ENCODE results near the gene KIAA0040.

The KIAA0040 gene

DNA sequence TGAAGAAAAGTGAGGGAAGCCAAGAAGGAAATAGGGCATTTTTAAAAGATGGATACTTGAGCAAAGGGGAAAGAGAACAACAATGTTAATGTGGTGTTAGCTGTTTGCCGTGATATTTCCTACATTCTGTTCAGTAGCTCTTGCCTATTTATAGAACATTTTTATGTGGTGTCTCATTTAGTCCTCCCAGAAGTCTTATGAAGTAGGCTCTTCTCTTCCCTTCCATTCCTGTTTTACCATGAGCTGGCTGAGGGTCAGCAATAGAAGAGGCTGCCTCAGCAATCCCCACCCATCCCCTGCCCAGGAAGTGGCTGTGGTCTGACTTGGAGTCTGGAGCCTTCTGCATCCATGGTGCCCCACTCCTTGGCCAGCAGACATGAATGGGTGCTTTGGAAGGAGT is 60.1 kb downstream of the KIAA0040 start:
- TF ChIP-seq, protein P1, sequence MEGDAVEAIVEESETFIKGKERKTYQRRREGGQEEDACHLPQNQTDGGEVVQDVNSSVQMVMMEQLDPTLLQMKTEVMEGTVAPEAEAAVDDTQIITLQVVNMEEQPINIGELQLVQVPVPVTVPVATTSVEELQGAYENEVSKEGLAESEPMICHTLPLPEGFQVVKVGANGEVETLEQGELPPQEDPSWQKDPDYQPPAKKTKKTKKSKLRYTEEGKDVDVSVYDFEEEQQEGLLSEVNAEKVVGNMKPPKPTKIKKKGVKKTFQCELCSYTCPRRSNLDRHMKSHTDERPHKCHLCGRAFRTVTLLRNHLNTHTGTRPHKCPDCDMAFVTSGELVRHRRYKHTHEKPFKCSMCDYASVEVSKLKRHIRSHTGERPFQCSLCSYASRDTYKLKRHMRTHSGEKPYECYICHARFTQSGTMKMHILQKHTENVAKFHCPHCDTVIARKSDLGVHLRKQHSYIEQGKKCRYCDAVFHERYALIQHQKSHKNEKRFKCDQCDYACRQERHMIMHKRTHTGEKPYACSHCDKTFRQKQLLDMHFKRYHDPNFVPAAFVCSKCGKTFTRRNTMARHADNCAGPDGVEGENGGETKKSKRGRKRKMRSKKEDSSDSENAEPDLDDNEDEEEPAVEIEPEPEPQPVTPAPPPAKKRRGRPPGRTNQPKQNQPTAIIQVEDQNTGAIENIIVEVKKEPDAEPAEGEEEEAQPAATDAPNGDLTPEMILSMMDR (conservative IDR thresholded peaks at IDR 0.05; ENCODE audit: low read depth, low read length): no peak
- no peak overlapping the region for H3K4me3 ChIP-seq (IDR thresholded peaks at IDR 0.05; ENCODE audit: insufficient read depth, low read depth, low read length)
- no peak overlapping the region for H3K27ac ChIP-seq
- H3K27me3 ChIP-seq (ENCODE audit: insufficient read depth, low read depth): no peaks in the 10 kb centered on the region
- no peaks in the 10 kb centered on the region for H3K36me3 ChIP-seq (ENCODE audit: insufficient read depth)
- peaks cover 6% of the 10 kb centered on the region for H3K4me1 ChIP-seq (ENCODE audit: low read depth, poor library complexity, severe bottlenecking)
- H3K9ac ChIP-seq: no peak overlapping the region
- no peak overlapping the region for H3K4me2 ChIP-seq
- H4K20me1 ChIP-seq (ENCODE audit: insufficient read depth): no peaks in the 10 kb centered on the region
- no peaks in the 10 kb centered on the region for H3K79me2 ChIP-seq (ENCODE audit: insufficient read depth, low read depth)
- H2AFZ ChIP-seq (ENCODE audit: low read depth): no peak overlapping the region

DNA sequence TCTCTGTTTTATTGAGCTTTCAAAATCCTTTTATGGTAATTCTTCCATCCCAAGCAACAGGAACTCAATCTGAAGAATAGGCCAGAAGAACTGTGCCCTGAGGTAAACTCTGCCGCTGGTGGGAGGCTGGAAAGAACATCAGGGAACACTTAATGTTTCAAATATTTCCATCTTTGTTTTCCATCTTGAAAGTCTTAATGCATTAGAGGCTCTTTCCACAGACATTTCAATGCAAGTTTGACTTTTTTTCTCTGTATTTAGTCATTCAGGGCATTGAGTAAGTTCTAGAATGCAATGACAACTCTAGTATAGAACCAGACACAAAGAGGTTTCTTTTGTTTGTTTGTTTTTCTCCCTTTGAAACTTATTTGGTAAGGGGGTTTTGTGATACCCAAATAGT is 61.5 kb downstream of the KIAA0040 start:
- Histone ChIP-seq H4K20me1 (ENCODE audit: insufficient read depth) (no peaks in the 10 kb centered on the region), H3K27ac (no peak overlapping the region), H2AFZ (ENCODE audit: low read depth) (no peak overlapping the region), H3K4me3 (IDR thresholded peaks at IDR 0.05; ENCODE audit: insufficient read depth, low read depth, low read length) (no peak overlapping the region), H3K36me3 (ENCODE audit: insufficient read depth) (no peaks in the 10 kb centered on the region), H3K27me3 (ENCODE audit: insufficient read depth, low read depth) (no peaks in the 10 kb centered on the region), H3K4me1 (ENCODE audit: low read depth, poor library complexity, severe bottlenecking) (peaks cover 6% of the 10 kb centered on the region), H3K79me2 (ENCODE audit: insufficient read depth, low read depth) (no peaks in the 10 kb centered on the region), H3K4me2 (no peak overlapping the region), H3K9ac (no peak overlapping the region)
- TF ChIP-seq, protein P1 (conservative IDR thresholded peaks at IDR 0.05; ENCODE audit: low read depth, low read length): no peak

DNA sequence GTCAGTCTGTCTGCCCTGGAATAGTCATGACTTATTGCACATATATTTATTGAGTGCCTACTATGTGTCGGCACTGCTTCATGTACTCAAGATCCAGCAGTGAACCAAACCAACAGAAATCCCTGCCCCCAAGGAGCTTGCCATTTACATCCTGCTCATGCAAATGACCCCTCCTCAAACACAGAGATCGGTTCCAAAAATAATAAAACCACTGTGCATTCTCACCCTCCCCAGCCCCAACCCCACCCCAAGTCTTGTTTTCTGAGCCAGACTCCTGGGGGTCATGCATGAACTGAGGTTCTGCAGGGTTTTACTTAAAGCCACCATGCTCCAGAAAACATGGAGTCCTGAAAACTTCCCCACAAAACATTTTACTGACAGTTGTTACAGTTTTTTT is 61.9 kb downstream of the KIAA0040 start:
- H3K4me3 ChIP-seq (IDR thresholded peaks at IDR 0.05; ENCODE audit: insufficient read depth, low read depth, low read length): no peak overlapping the region
- H3K4me1 ChIP-seq (ENCODE audit: low read depth, poor library complexity, severe bottlenecking): peaks cover 6% of the 10 kb centered on the region
- no peak overlapping the region for H3K4me2 ChIP-seq
- no peaks in the 10 kb centered on the region for H4K20me1 ChIP-seq (ENCODE audit: insufficient read depth)
- TF ChIP-seq, protein P1 (conservative IDR thresholded peaks at IDR 0.05; ENCODE audit: low read depth, low read length): no peak
- no peaks in the 10 kb centered on the region for H3K79me2 ChIP-seq (ENCODE audit: insufficient read depth, low read depth)
- H2AFZ ChIP-seq (ENCODE audit: low read depth): no peak overlapping the region
- no peak overlapping the region for H3K27ac ChIP-seq
- no peaks in the 10 kb centered on the region for H3K27me3 ChIP-seq (ENCODE audit: insufficient read depth, low read depth)
- H3K36me3 ChIP-seq (ENCODE audit: insufficient read depth): no peaks in the 10 kb centered on the region
- H3K9ac ChIP-seq: no peak overlapping the region

DNA sequence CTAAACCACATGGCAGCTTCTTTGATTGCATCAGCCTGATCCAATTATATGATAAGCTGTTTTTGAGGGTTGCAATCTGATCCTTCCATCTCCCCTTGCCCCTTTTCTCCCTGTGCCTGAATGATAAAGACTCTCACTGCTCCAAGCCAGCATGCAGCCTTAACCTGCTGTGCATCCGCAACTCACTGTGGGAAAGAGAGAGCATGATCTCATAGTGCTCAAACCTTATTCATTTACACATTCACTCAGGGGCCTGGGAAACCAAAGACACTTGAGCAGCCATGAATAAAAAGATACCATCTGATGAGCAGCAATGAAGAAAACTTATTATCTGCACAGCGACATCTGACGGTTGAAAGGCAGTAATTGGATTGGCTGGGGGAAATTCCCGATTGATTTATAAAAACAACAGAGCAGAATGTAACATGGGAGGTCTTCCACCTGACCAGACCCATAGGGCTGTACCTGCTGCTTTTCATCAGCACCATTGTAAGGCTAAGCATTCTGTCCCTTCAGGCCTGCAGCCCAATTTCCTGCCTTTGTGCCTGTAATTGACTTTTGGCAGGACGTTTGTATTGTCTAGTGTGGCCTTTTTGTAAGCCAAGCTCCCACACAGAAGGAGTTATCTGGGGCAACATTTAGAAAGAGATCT is 62.5 kb downstream of the KIAA0040 start:
- no peak overlapping the region for H3K4me3 ChIP-seq (IDR thresholded peaks at IDR 0.05; ENCODE audit: insufficient read depth, low read depth, low read length)
- 0 out of 2 replicates have a peak overlapping the region, but pooled peaks have one; percentile 6 for H2AFZ ChIP-seq (ENCODE audit: low read depth)
- H3K79me2 ChIP-seq (ENCODE audit: insufficient read depth, low read depth): no peaks in the 10 kb centered on the region
- no peaks in the 10 kb centered on the region for H3K36me3 ChIP-seq (ENCODE audit: insufficient read depth)
- H4K20me1 ChIP-seq (ENCODE audit: insufficient read depth): no peaks in the 10 kb centered on the region
- peaks cover 6% of the 10 kb centered on the region for H3K4me1 ChIP-seq (ENCODE audit: low read depth, poor library complexity, severe bottlenecking)
- no peaks in the 10 kb centered on the region for H3K27me3 ChIP-seq (ENCODE audit: insufficient read depth, low read depth)
- TF ChIP-seq, protein P1 (conservative IDR thresholded peaks at IDR 0.05; ENCODE audit: low read depth, low read length): no peak
- no peak overlapping the region for H3K27ac ChIP-seq
- no peak overlapping the region for H3K4me2 ChIP-seq
- no peak overlapping the region for H3K9ac ChIP-seq

All from KMS-11 (cell line).